Measurements from ENCODE around the gene SNTG2.
"Not testable (repeated sequence)": the region's sequence is repeated elsewhere in the genome, so short reads cannot be mapped to it uniquely, and the experiment has no call there.

SNTG2 gene

GRCh38 chr2:1405967-1406366, 455.3 kb downstream of the SNTG2 start:
- no peak for DNase-seq

DNA sequence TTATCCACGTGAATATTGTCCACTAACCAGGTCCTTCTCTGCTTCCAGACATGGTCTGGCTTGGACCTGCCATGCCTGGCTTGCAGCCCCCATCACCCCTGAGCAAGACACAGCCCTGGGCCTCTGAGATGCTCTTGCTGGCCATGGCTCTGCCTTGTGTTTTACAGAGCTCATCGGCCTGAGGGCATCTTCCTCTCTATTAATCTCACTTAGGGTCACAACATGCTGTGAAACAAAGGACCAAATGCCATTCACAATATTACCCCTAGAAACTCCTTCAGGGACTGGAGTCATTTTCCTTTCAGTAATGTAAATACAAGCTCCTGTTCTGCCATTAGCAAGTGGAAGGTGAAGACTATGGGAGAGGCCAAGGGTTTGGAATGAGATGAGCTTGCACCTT, 455.8 kb downstream of the SNTG2 start:
- DNase-seq: no peak

DNA sequence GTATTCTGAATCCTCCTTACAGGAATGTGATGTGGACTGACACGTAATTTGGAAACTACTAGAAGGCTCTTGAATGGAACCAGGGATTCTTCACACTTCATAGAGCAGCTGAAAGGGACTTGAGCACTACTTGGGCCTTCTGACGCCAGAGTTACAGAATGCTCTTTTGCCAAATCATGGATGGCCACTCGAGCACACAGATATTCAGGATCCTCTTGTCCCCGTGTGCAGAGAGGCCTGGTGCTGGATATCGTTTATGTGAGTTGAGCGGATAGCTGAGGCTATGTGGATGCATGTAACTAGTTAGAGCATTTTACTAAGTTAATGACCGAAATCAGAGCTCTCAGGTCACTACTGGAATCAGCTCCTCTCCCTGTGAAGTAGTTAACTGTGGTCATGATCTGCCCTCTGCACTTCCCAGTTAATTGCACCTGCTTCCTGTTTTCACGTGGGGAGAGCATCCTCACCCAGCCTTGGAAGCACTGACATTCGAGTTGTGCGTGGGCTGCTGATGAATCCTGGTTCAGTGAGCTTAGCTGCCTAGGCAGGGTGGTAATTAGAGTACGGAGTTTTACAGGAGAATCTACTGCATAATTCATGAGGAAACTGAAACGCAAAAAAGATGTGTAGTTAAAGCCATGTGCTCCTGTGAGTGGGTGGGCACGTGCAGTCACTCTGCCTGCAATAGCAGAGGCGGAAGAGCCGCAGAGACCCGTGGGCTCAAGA, 457.5 kb downstream of the SNTG2 start:
- peak in 1 of 58 donors; percentile 7 for DNase-seq

DNA sequence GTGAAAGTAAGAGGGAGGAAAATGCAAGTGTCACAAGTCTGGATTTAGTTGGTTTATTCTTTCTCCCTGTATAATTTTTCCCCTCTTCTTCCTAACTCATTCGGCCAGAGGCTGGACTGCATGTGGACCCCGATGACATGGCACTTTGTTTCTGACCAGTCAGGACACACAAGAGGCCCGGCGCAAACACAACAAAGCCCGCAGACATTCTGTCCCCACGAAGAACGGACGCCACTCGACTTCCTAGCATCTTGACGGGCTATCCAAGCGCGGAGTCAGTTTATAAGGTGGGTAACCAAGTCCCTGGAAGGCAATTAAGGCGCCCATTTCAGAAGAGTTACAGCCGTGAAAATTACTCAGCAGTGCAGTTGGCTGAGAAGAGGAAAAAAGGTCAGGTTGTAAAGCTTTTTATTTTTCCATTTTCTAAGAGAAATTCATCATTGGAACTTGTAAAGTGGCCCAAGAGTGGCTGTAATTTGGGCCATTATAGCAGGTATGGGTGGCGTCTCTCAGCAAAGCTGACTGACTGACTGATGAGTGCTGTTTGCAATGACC, 462.6 kb downstream of the SNTG2 start, which contains the start of gene TPO:
Gene TPO, plus strand, starts transcription at position 308 of the 555 bp plus-strand sequence. CDS start 946 bp downstream, outside the sequence.
- no peak for DNase-seq

GRCh38 chr2:1414121-1414520, 463.5 kb downstream of the SNTG2 start:
- no peak for DNase-seq

DNA sequence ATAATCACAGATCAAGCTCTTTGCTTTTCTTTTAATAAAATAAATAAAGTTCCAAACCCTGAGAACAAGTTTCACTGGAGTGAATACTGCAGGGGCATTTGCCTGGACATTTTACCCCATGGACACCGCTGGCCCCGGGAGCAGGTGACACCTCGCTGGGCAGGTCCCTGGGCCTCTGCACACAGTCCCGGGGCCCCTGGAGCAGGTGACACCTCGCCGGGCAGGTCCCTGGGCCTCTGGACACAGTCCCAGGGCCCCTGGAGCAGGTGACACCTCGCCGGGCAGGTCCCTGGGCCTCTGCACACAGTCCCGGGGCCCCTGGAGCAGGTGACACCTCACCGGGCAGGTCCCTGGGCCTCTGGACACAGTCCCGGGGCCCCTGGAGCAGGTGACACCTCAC, 464.3 kb downstream of the SNTG2 start:
- not testable (repeated sequence) for DNase-seq

DNA sequence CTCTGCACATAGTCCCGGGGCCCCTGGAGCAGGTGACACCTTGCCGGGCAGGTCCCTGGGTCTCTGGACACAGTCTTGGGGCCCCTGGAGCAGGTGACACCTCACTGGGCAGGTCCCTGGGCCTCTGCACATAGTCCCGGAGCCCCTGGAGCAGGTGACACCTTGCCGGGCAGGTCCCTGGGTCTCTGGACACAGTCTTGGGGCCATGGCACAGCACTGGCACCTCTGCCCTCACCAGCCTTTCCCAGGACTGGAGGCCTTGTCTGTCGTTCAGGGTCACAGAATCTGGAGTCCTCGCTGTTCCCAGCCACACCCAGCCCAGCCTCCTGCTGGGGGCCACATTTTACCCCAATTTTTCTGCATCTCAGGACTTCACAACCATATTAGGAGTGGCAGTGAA, 464.9 kb downstream of the SNTG2 start:
- no peak for DNase-seq

All from anterior cingulate cortex (tissue), 58 donors.